Left ventricle myocardium inferior (tissue), 1 donor: ENCODE data around the gene RAB39A. TPM values are rescaled to one million over a fixed set of nuclear protein-coding genes. Genes with fewer than 3 reads are reported as not detected.

Experiments used
- DNase-seq: peaks from one replicate; pipeline ENCODE4 v3.0.0-alpha.2; 2020
- H3K27ac ChIP-seq: fragments of 200-600 bp; replicated peaks from 2 replicates; pipeline ENCODE4 v1.8.0; 2021
- H3K27me3 ChIP-seq: fragments of 200-600 bp; 2 replicates; pipeline ENCODE4 v1.8.0; 2021; ENCODE audit warnings: low read depth
- H3K36me3 ChIP-seq: fragments of 200-600 bp; 2 replicates; pipeline ENCODE4 v1.8.0; 2021
- H3K4me1 ChIP-seq: fragments of 200-600 bp; 2 replicates; pipeline ENCODE4 v1.8.0; 2021
- H3K4me3 ChIP-seq: fragments of 200-600 bp; 2 replicates; pipeline ENCODE4 v1.8.0; 2021; ENCODE audit warnings: mild to moderate bottlenecking, moderate library complexity
- H3K9me3 ChIP-seq: fragments of 200-600 bp; replicated peaks from 2 replicates; pipeline ENCODE4 v1.8.0; 2021
- intact Hi-C: fragments of 100-400 bp; cut with micrococcal nuclease; formaldehyde crosslinking; loops from one replicate; pipeline ENCODE4 v1.11.0; 2022
- total RNA-seq: library from RNA; stranded (reverse); fragmentation: NEBNext Ultra II Directional; extraction: Animal tissue kit (Norgen Biotek cat#: 25700); gene quantifications from one replicate; pipeline ENCODE4 v1.2.1, GENCODE V29; 2021
- TF ChIP-seq, protein P1 (sequence below): fragments of 200-600 bp; IDR thresholded peaks from 2 replicates; pipeline ENCODE4 v1.8.0; 2021; ENCODE audit warnings: antibody characterized with exemption, mild to moderate bottlenecking, borderline replicate concordance
- donor health status: DM: no; HTN: yes; CAD: no; lungs with severe emphysema.

Gene RAB39A
- total RNA-seq, 1 donor from 2014 or later, result 0.52 TPM

DNA sequence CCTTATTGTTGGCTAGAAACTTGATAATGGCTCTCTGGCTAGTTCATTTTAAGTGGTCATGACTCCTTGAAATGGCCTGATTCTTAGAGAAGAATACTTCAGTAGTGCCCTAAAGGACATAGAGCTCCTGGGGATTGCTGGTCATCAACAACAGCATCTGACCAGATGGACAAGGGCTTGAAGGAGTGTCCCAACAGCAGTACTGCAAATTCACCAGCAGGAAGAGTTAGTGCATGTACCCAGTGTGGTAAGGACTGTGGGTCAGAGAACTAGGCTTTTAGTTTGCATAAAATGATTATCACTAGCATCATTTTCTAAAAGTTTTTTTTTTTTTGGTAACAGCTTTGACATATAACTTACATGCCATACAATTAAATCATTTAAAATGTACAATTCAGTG, 41.0 kb downstream of the RAB39A start:
- peaks cover 9% of the 10 kb centered on the region for H3K27me3 ChIP-seq
- H3K27ac ChIP-seq, result no peak overlapping the region
- no peaks in the 10 kb centered on the region for H3K9me3 ChIP-seq
- no peak overlapping the region for H3K4me3 ChIP-seq
- no peak for DNase-seq
- intact Hi-C loops, result no loop called here
- TF ChIP-seq, protein P1, sequence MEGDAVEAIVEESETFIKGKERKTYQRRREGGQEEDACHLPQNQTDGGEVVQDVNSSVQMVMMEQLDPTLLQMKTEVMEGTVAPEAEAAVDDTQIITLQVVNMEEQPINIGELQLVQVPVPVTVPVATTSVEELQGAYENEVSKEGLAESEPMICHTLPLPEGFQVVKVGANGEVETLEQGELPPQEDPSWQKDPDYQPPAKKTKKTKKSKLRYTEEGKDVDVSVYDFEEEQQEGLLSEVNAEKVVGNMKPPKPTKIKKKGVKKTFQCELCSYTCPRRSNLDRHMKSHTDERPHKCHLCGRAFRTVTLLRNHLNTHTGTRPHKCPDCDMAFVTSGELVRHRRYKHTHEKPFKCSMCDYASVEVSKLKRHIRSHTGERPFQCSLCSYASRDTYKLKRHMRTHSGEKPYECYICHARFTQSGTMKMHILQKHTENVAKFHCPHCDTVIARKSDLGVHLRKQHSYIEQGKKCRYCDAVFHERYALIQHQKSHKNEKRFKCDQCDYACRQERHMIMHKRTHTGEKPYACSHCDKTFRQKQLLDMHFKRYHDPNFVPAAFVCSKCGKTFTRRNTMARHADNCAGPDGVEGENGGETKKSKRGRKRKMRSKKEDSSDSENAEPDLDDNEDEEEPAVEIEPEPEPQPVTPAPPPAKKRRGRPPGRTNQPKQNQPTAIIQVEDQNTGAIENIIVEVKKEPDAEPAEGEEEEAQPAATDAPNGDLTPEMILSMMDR, result no peak
- no peaks in the 10 kb centered on the region for H3K36me3 ChIP-seq
- no peaks in the 10 kb centered on the region for H3K4me1 ChIP-seq

DNA sequence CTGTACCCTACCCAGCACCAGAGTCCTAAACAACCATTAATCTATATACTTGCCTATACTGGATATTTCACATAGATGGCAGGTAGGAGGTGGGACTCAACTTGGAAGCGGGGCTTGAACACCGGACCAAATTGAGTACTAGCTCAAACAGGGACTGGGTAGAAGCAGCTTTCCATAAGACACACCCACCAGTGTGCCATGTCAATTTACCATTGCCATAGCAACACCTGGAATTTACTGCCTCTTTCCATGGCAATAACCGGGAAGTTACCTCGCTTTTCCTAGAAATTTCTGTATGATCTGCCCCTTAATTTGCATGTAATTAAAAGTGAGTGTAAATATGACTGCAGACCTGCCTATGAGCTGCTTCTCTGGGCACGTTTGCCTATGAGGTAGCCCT, 41.8 kb downstream of the RAB39A start:
- TF ChIP-seq, protein P1, result no peak
- Histone ChIP-seq H3K9me3 (no peaks in the 10 kb centered on the region), H3K36me3 (no peaks in the 10 kb centered on the region), H3K27ac (no peak overlapping the region), H3K27me3 (peaks cover 9% of the 10 kb centered on the region), H3K4me1 (no peaks in the 10 kb centered on the region), H3K4me3 (no peak overlapping the region)
- no peak for DNase-seq
- intact Hi-C loops, result no loop called here

DNA sequence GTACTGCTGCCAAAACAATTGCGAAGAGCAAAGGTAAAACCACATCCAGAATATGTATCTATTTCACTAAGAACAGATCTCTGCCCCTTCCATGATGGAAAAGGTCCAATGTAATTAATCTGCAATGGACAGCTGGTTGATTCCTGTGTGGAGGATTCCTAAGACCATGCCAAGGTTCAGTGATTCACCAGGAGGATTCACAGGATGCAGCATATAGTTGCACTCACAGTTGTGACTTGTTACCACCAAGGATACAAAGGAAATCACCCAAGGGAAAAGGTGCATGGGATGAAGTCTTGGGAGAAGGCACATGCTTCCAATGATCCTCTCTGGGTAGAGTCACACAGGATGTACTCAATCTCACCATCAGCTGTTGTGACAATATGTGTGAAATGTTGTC, 45.4 kb downstream of the RAB39A start:
- TF ChIP-seq, protein P1, result no peak
- Histone ChIP-seq H3K27ac (no peak overlapping the region), H3K27me3 (peaks cover 6% of the 10 kb centered on the region), H3K4me1 (no peaks in the 10 kb centered on the region), H3K4me3 (no peak overlapping the region), H3K9me3 (no peaks in the 10 kb centered on the region), H3K36me3 (no peaks in the 10 kb centered on the region)
- intact Hi-C loops, result no loop called here
- no peak for DNase-seq

DNA sequence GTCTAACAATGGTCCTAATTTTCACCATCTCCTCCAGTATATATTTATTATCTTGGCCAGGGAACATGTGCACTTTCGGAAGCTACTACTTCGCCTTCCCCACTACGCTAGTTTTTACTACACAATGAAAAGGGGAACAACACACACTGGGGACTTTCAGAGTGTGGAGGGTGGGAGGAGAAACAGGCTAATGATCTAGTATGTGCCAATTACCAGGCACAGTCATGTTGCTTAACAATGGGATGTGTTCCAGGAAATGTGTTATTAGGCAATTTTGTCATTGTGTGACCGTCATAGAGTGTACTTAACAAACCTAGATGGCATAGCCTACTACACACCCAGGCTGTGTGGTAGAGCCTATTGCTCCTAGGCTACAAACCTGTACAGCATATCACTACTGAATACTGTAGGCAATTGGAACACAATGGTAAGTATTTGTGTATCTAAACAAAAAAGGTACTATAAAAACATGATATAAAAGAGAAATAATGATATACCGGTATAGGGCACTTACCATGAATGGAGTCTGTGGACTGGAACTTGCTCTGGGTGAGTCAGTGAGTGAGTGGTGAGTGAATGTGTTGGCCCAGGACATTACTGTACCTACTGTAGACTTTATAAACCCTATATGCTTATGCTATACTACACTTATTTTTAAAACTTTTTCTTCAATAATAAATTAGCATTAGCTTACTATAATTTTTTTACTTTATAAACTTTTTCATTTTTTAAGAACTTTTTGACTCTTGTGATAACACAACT, 60.3 kb downstream of the RAB39A start:
- intact Hi-C loops, result no loop called here
- DNase-seq, result no peak
- no peak overlapping the region for H3K4me3 ChIP-seq
- H3K36me3 ChIP-seq, result no peaks in the 10 kb centered on the region
- H3K27me3 ChIP-seq, result peaks cover 6% of the 10 kb centered on the region
- no peak overlapping the region for H3K27ac ChIP-seq
- H3K9me3 ChIP-seq, result no peaks in the 10 kb centered on the region
- H3K4me1 ChIP-seq, result no peaks in the 10 kb centered on the region
- TF ChIP-seq, protein P1, result no peak

DNA sequence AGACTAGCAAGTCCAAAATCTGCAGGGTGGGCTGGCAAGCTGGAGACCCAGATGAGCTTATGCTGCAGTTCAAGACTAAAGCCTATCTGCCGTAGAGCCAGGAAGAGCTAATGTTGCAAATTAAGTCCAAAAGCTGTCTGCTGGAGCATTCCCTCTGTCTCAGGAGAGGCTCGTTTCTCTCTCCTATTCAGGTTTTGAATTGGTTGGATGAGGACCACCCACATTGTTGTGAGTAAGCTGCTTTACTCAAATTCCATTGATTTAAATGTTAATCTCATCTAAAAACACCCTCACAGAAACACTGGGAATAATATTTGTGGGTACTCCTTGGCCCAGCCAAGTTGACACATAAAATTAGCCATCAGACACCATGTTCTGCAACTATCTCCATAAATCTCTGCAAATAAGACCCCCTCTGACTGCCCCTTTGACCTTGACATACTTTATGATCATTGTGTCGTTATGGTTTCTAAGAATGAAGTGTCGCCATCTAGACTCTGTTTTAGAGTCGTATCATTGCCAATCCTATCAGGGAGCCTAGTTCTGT, 63.7 kb downstream of the RAB39A start:
- no peak overlapping the region for H3K4me3 ChIP-seq
- no peaks in the 10 kb centered on the region for H3K4me1 ChIP-seq
- intact Hi-C loops, result no loop called here
- no peaks in the 10 kb centered on the region for H3K36me3 ChIP-seq
- H3K27me3 ChIP-seq, result peaks cover 6% of the 10 kb centered on the region
- no peak for DNase-seq
- TF ChIP-seq, protein P1, result no peak
- no peak overlapping the region for H3K27ac ChIP-seq
- no peaks in the 10 kb centered on the region for H3K9me3 ChIP-seq
